GM19239 (cell line): Measurements from ENCODE around the gene LENEP.
A peak's percentile ranks its signal among the peaks of the same experiment; 100 is the strongest.

ENCODE experiments used
- DNase-seq: peaks from one replicate; pipeline ENCODE4 v3.0.0; 2011; ENCODE audit warnings: low spot score; ENCODE audit not compliant: insufficient read length
- FAIRE-seq: peaks from 2 replicates; lab custom pipeline; 2011; peaks lifted over from hg19 to GRCh38; lab: Jason Lieb, UNC

The LENEP gene

GRCh38 chr1:155008015-155008941 lies 14.9 kb downstream of the LENEP start:
- FAIRE-seq (no peak), DNase-seq (no peak)

- FAIRE-seq (no peak), DNase-seq (no peak)
These were observed 15.9 kb downstream of the LENEP start for GRCh38 chr1:155009221-155009711.

DNA sequence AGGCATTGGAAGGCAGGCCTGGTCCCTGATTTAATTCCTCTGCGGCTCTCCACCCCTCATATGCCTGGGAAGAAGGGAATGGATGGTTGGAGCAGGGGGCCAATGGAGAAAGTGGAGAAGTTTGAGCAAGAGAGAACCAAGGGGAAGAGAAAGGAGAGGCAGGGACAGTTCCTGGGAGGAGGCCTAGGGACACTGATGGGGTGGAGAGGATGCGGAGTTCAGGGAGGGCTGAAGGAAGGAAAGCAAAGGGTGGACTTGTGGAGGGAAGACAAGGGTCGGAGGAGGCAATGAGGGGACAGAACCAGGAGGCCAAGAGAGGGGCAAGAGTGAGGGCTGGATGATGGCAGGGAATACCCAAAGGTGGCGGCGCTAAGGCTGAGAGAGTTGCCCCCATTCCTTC lies 16.4 kb downstream of the LENEP start:
- no peak for FAIRE-seq
- no peak for DNase-seq

DNA sequence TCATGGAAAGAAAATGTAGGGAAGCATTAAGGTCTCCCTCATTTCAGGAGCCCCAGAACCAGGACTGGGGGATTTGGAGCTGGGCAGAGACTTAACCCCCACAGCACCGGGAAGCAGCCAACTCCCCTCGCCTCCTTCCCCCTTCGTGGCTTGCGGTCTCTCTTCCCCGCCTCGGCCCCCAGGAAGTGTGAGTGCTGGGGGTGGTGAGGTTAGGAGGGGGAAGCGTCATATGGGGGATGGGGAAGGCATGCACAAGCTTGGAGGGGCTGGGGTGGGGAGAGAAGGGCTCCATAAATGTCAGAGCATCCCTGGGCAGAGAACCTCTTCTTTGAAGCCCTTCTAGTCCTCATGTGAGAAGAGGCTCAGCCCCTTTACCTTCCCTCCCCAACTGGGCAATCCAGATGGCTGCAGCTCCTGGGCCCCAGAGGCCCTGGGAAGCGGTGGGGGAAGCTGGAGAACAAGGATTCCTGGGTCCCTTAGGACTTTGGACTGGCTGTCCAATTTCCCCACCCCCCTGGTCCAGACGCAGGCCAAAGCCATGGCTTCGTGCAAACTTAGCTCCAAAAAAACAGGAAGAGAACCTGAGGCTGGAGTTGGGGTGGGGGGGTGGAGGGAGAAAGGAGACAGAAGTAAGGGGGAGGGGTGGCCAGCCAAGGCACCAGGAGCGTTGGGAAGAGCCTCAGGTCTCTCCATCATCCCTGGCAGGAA lies 17.0 kb downstream of the LENEP start:
- DNase-seq (no peak), FAIRE-seq (no peak)

DNA sequence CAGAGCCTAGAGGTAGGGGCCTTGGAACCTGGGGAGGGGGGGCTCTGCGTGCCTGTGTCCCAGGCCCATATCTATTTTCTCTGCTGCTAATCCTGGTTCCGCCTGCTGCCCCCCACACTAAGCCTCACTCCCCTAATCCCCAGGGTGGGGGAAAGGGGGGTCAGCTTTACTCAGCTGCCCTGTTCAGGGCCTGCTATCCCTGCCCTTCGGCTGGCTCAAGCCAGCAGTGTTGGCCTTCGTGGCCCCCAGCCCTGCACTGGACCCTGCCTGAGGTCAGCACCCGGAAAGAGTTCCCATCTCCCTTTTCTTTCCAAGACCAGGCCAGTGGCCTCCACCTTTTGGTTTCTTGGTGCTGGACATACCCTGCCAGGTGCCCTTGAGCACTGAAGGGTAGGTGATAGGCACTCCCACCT lies 17.6 kb downstream of the LENEP start:
- FAIRE-seq (no peak), DNase-seq (no peak)

GRCh38 chr1:155011437-155012025 lies 18.1 kb downstream of the LENEP start:
- no peak for DNase-seq
- FAIRE-seq, result no peak

DNA sequence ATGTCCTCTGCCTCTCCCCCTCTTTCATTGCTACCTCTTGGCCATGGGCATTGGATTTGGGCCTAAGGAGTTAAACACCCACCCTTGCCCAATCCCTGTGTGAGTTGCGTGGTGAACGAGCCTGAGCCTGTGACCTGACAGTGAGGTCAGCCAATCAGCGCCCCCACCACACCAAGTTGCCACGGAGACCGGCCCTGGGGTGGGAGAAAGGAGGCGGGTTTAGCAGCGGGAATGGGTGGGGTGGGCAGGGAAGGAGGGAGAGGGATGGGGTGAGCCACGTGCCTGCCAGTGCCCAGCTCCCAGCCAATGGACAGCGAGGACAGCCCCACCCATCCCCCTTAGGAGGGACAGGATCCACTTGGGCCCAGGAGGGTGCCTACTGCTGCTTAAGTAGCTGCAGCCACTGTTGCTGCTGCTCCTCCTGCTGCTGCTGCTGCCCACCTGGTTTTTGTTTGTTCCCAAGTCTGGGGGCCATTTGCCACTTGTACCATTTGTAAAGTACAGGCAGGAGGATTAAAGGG lies 18.7 kb downstream of the LENEP start:
- no peak for FAIRE-seq

GRCh38 chr1:155012776-155013602 lies 19.6 kb downstream of the LENEP start:
- FAIRE-seq (no peak), DNase-seq (no peak)

More for the DNA sequence above, 18.7 kb downstream of the LENEP start:
- DNase-seq, result no peak

GRCh38 chr1:155013632-155014031 lies 20.2 kb downstream of the LENEP start:
- FAIRE-seq (no peak), DNase-seq (no peak)

- DNase-seq (no peak), FAIRE-seq (no peak)
These were observed 21.5 kb downstream of the LENEP start for GRCh38 chr1:155014709-155015508.

GRCh38 chr1:155015527-155016230 lies 22.3 kb downstream of the LENEP start:
- DNase-seq, result no peak
- no peak for FAIRE-seq

- FAIRE-seq, result no peak
These were observed 22.9 kb downstream of the LENEP start for GRCh38 chr1:155016231-155016831.

DNA sequence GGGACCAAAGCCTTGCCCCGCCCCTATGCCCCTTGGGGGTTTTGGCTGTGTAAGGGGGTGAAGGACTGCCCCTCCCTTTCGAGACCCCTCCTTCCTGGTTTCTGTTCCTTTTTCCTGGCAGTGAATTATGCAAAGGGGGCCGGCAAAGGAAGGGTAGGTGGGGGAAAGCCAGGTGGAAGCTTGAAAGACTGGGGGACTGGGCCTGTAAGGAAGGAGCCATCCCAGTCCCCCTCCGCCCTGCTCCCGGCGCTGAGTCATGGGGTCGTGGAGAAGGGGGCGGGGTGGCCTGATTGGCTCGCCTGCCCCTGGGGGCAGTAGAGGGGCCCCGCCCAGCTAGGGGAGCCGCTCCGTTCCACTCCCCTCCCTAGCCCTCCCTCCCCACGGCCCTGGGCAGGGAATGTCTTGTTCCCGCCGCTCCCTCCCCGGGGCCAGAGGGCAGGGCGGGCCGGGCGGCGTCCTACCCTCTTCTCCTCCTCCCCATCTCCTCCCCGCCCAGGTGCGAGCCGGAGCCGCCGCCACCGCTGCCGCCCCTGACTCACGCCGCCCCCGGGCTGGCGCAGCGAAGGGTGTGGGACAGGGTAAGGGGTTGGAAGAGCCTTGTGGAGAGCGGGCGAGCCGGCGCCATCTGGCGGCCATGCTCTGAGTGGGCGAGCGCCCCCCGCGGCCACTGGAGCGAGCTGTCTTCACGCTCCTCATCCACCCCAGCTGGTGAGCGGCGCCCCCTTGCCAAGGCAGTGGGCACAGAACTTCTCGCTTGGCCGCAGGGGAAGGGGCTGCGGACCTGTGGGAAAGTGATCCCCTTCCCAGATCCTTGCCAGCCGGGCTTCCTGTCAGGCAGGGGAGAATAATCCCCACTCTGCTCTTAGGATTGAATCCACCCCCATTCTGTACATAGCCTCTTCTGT lies 23.9 kb downstream of the LENEP start:
- FAIRE-seq (peak; percentile 85), DNase-seq (peak; percentile 88)

More at GRCh38 chr1:155016231-155016831, 22.9 kb downstream of the LENEP start:
- no peak for DNase-seq

DNA sequence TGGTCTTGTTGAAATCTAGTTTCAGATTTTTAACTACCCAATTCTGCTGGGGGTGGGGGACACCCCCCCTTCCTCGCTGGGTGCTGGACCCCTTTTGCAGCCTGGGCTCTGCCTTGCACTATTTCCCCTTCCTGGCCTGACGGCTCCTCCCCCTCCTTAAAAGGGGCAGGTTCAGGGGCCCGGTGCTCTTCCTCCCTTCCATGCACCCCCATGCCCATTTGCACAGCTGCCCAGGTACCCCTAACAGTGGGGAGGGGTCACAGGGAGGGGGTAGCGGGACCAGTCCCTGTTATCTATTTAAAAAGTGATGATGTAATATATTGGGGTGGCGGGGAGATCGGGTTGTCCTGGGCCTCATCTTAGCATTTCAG lies 24.5 kb downstream of the LENEP start:
- FAIRE-seq (no peak), DNase-seq (no peak)

DNA sequence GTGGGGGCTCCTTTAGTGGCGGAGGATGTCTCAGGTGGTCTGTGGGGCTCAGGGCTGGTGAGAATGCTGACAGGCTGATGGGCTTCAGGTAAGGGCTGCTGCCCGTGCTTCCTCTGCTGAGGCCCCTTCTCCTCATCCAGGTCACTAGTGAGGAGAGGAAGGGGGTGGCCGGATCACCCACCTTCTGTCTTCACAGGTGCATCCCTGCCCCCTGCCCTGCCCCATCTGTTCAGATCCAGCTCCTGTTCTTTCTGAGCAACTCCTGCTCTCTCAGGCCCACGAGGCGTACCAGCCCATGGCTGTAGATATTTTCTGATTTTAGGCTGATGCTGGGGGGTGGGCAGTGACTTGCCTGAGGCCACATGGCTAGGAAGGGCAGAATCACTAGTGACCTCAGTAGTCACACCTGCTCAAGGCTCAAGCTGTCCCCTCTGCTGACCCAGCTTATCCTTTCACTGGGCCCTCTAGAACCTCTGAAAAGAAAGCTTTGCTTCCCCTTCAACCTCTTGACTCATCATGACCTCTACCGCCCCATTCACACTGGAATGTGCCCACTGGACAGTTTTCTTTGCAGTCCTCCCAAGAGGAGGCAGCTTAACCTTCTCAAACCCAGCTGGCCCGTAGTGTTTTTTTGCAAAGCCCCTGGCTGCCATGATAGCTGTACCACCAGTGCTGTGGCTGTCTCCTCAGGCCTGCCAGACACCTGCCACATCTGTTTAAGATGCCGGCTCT lies 25.4 kb downstream of the LENEP start:
- no peak for DNase-seq
- FAIRE-seq, result no peak
